Right renal cortex interstitium (tissue), 3 donors: ENCODE results near the gene COTL1. TPM values are rescaled to one million over a fixed set of nuclear protein-coding genes. Genes with fewer than 3 reads are reported as not detected.

Experiments
- DNase-seq, 3 donors: peaks; one replicate each; pipeline ENCODE4 v3.0.0-alpha.2; 2013; ENCODE audit warnings: low read depth in 3 of 3, low spot score in 2 of 3
- polyA plus RNA-seq, 3 donors: library from polyadenylated mRNA; unstranded; fragments of 120-200 nt; gene quantifications; one replicate each; pipeline ENCODE4 v1.2.1, GENCODE V29; 2013; ENCODE audit not compliant: insufficient read length in 3 of 3

COTL1 gene
- polyA plus RNA-seq, 3 donors = 122 to 147 (median 137) TPM

DNA sequence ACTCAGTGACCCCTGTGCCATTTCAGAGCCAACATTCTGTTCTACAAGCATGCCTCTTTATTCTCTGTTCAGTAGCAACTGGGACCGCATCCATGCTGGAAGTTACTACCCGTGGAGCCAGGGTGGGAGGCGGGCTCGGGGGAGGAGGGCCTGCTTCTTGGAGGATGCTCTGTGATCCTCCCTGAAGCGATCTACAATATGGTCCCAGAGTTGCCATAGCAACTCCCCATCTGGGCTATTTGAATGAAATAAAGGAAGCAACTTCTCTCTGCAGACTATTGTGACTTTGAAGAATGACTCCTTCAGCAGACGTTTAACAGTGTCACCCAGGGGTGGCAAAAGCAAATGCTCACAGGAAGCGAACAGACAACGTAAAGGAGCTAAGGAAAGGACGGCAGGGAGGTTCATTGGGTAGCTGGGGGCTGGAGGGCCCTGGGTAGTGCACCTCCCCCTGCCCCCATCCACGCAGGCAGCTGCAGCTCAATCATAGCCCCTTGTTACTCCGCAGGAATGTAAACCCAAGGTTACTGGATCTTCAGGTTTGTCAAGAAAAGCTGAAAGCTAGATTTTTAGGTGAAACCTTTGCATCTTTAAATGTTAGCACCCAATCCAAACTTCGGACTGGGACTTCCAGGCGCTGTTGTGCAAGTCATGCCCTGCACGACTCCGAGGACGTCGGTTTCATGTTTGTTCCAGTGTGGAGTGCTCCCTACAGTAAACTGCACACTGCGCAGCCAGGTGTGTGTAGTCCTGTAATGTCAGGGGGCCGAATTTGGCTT is 62.3 kb downstream of the COTL1 start:
- no peak for DNase-seq

DNA sequence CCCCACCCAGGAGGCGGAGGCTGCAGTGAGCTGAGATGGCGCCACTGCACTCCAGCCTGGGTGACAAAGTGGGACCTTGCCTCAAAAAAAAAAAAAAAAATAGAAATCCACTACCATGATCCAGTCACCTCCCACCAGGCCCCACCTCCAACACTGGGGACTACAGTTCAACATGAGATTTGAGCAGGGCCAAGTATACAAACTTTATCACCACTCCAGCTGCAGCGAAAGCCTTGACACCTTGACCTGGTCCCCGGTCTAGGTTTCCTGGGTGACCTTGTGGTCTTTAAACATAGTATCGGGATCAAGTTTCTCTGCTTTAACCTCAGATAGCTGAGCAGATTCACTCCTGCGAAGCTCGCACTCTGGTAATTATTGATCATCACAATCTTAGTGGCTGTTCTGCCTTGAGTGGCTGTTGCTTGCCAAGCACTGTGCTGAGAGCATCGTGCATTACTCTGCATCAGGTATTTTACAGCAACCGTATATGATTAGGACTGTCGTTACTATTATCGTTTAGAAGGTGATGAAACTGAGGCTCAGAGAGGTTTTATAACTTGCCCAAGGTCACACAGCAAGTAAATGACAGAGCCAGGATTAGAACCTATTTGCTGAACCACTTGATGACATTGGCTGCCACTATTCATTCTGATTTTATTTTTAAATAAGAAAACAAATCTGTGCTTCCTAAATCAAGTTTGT is 63.1 kb downstream of the COTL1 start:
- DNase-seq = no peak

DNA sequence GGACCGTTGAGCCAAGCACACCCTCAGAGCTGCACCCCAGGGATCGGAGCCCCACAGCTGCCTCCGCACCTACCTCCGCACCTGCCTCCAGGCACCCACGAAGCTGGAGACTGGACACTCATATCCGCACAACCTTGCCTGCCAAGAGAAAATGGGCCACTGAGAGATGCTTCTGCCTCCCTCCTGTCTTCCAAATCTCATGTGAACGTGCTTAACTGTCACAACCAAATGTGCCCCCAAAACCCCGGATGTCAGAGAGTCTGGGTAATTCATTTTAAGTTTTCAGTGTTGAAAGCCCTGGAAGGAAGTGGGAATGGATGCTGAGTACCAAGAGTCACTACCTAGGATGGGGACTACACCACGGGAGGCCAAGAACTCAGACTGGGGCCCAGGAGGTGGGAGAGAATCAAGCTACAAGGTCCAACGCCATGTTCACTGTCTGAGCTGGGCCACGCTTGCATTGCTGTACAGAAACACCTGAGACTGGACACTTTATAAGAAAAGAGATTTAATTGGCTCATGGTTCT is 63.9 kb downstream of the COTL1 start:
- no peak for DNase-seq

DNA sequence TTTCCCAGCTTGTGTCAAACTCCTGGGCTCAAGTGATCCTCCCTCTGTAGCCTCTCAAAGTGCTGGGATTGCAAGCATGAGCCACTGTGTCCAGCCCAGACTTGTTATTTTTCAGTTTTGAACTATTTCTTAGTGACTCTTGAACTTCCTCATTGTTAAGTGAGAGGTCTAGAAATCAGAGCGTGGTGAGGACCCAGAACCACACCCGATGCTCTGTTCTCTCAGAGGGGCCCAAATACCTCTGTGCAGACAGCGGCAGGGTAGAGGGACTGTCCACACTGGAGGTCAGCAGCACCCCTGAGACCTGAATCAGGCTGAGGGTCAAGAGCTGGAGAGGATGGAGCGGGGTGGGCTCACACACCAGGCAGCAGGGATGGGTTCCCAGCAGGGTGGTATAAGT is 65.7 kb downstream of the COTL1 start:
- no peak for DNase-seq

DNA sequence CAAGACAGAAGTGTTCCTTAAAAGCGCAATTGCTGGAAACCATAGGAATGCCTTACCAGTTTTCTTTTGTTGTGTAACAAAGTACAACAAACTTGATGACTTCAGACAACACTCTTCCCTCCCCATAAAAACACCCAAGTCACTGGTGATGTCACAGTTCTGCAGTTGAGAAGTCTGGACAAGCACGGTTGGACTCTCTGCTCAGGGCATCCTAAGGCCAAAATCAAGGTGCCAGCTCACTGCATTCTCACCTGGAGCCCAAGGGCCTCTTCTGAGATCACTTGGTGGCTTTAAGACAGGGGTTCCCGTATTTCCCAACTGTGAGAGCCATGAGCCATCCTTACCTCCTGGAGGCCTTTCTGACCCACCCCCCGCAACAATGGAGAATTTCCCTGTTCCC is 67.8 kb downstream of the COTL1 start:
- DNase-seq = no peak

DNA sequence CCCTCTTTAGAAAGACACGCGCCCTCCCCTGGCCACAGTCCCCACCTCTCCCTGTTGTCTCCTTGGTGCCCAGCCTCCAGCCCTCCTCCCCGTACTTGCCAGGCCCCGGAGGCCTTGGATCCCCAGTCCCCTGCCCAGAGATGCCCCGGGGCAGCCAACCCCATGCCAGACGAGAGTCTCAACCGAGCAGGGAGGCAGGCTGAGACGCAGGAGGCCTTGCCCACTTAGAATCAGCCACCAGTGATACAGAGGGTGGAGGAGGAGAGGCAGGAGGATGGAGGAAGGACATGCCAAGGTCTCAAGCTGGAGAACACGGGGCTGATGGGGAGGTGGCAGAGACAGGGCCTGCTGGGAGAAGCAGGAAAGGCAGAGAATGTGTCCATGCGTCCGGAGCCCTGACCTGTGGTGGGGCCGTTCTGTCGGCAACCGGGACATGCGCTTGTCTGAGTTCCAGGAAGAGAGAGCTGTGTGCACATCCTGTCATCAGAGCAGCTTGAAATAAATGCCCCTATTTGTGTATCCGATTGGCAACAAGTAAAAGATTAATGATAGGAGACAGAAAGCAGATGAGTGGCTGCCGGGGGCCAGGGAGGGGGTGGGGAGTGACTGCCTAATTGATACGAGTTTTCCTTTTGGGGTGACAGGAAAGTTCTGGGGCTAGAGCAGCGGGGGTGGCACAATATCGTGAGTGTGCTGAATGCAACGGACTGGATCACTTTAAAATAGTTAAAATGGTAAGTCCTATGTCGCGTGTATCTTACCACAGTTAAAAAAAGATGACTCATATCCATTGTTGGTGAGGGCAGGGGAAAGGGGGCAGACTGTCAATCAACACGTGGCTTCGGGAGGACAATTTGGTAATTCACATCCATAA is 68.7 kb downstream of the COTL1 start:
- DNase-seq = no peak

DNA sequence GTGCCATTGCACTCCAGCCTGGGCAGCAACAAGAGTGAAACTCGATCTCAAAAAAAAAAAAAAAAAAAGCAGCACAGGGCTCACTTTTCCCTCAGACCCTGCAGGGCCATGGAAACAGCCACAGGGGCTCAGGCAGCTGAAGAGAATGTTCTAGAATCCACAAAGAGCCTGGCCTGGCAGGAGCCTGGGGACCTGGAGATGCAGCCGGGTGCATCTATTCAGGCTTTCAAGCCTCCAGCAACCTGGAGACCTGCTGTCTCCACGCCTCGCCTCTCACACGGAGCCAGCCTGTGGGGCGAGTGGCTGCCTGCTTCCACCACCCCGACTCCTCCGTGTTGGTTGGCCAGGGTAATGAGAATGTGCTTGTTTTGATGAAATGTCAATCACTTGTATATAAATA is 69.4 kb downstream of the COTL1 start:
- no peak for DNase-seq

DNA sequence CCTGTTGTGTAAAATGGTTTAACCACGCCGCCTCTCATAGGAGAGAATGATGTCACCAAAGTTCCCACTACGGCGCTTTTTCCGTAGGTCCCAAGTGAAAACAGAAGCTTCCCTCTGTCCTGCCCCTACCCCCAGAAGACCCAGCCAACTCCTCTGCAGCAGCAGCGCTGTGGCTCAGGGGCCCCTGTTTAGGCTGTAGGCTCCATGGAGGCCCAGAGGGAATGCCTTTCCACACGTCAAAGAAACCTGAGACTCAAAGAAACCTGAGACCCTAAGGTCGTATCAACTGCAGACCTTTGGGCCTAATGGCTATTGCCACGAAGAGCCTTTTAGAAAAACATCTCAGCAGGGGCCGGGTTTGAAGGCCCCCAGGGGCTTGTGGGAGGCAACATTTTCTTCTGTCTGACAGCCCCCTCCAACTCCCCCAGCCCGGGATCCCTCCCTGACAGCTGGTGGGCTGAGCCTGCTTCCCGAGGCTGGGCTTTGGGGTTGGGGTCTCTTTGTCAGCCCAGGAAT is 70.3 kb downstream of the COTL1 start:
- DNase-seq = no peak

DNA sequence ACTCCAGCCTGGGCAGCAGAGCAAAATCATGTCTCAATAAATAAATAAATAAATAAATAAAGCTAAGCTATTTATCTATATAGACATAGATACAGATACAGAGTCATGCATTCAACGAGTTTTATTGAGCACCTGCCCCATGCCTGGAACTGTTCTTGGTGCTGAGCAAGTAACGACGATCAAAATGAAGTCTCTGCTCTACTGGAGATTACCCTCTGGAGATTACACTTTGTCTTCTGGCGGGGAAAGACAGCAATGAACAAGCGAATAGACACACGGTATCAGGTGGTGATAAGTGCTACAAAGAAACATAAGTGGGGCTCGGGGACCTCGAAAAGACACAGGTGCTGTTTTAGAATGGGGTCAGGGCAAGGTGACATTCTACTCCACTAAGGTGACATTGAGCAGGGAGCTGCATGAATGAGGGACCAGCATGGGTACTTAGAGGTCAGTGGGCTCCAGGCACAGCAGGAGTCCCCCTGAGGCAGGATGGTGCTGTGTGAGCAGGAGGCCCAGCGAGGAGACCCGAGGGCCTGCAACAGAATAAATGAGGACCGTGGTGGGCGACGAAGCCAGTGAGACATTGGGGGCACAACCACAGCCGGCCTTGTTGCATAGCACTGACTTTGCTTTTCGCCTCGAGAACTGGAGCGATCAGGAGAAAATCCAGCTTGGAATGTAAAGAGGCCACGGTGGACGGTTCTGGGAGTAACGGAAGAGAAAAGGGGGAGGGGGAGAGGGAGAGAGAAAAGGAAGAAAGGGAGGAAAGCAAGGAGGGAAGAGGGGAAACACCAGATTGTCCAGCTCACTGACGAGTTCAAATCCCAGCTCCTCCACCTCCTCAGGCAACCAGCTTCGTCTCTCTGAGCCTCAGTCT is 71.0 kb downstream of the COTL1 start:
- no peak for DNase-seq

DNA sequence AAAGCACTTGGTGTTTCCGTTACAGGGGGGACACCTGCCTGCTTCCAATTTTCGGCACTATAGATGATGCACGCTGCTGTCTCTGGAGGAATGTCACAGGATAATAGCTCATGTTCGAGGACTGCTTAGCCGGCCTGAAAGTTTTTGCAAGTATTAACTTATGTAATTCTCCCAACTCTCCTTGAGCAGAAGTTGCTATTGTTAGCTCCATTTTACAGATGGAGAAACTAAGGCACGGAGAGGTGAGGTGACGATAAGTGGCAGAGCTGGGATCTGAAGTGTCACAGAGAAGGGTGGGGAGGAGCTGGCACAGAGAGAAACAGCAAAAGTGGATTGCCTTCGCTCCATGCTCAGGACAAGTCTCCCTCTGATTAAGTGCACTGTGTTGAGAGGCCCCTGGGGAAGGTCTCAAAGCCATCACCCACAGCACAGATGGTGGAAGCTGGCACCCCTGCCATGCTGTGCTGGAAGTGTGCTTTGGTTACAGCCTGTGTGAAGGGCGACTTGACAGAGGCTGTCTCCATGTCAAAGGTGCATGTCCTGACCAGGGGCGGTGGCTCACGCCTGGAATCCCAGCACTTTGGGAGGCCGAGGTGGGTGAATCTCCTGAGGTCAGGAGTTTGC is 72.7 kb downstream of the COTL1 start:
- DNase-seq = no peak

DNA sequence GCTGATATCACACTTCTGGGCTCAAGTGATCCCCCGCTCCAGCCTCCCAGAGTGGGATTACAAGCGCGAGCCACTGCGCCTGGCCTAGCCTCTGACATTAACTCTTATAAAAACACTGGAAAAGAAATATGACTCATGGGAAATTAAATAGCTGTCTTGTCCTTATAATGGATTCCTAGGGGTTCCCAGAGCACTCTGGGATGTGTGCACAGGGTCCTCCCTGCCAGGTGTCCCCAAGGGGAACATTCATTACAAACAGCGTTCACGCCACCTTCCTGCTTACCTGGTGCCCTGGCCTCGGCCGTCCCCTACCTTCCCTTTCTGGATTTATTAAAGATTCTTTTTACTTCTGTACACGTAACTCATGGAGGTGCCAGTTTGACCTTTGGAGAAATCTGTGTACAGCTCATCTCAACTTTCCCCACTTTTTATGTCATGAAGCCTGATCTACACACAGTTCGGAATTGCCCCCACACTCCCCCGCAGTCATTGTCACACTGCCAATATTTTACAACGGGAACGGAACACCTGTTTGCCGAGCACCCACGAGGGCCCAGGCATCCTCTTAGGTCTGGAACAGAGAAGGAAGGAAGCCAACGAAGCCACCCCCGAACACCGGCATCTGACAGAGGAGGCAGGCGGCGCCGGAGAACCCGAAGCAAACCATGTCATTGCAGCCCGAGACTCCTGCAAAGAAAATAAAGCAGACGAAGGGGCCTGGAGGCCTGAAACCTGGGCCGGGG is 73.7 kb downstream of the COTL1 start:
- no peak for DNase-seq

DNA sequence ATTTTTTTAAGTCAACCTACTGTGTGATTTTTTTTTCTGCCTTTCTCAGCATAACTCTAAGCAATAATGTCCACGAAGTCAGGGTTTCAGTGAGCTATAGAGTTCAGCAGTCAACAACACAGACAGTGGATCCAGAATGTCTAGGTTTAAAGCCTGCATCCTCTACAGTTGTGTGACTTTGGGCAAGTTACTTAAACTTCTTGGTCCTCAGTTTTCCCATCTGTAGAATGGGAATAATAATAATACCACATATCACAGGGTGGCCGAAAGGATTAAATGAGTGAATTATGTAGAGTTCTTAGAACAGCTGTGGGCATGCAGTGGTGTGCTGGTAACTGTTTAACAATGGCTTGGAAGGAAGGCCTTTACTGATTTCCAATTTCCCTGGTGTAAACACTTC is 74.6 kb downstream of the COTL1 start:
- DNase-seq = no peak

DNA sequence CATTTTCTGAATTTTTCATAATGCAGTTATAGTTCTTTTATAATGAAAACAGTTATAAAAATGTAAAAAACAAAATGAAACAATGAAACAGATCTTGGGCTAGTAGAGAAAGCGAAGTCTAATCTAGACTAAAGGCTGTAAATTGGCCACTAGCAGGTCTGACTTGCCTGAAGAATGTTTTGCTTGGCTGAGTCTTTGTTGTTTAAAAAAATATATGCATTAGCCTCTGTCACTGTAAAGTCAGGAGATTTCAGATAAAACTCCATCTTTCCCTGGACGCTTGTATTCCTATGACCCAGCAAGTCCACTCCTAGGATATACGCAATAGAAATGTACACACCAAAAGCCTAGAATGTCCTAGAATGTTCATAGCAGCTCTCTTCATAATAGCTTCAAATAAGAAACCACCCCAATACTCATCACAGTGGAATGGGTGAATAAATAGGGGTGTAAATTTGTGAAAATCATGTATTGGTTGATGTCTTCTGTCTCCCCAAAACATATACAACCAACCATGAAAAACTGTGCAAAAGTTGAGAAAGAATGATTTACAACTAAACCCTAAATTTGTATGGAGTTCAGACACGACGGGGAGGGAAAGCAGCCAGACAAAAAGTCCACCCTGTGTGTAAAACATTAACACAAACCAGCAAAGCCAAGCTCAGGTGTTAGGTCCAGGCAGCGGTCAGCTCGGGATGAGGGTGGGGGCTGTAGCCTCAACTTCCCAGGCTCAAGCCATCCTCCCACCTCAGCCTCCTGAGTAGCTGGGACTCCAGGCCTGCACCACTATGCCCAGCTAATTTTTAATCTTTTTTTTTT is 75.7 kb downstream of the COTL1 start:
- no peak for DNase-seq

DNA sequence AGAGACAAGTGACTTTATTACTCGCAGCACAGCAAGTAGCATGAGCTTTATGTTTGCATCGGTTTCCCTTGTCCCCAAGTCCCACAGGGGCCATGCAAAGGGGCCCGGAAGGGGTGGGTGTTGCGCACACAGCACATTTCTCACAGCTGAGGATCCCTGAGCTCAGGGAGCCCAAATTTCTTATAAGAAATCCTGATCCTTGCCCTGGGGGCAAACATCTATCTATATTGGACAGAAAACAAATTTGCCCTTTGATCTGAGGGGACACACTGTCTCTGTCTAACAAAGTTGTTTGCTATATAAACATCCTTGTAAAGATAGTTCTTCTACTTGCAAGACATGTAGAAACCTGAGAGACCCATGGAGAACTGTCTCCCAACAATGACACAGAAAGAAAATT is 77.7 kb downstream of the COTL1 start:
- DNase-seq = no peak

DNA sequence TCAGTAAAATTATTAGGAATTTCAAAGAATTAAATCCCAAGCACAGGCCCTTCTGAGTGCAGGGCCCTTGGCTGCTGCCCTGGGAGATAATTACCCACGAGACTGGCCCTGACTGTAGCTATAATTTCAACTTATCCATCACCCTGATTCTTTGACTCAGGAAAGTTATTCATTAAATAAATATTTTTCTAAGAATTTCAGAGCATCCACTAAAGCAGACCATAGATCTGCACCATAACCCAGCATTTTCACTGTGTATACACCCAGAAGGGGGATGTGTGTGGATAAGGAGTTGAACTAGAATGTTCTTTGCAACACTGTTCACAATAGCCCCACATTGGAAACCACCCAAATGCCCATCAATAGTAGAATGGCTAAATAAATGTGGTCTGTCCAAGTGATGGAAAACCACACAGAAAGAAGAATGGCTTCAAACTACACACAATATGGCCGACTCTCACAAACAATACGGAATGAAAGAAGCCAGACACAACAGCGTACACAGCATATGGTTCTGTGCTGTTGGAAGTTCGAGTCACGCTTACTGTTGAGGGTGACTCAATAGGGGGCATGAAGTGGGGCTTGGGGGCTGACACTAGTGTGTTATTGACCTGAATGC is 79.5 kb downstream of the COTL1 start:
- DNase-seq = no peak

DNA sequence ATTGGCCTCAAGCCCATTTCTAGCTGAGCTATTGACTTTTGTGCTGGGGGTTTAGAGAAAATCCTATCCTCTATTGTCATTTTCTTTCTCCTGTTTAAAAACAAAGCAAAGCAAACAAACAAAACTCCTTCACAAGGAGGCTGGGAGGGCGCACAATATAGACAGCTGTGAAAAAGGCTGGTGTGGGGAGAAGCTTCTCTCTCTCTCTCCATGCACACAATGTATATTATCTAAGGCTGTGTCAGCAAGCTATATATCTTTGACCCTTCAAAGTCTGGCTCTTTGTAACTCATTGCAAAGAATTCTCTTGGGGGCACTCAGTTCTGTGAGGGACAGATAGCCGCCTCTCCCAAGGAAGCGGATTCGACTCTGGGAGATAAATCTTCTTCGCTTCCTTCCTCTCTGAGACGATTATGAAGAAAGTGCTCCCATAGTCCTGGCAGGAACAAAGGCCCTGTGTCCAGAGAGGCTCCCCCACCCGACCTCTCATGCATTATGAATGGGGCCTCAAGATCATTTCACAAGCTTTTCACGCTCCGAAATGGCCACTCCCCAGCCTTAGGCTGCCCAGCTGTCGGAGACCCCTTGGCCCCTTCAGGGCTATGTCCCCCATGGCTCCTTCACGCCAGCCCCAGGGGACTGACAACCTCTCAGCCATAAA is 80.3 kb downstream of the COTL1 start:
- DNase-seq = no peak

DNA sequence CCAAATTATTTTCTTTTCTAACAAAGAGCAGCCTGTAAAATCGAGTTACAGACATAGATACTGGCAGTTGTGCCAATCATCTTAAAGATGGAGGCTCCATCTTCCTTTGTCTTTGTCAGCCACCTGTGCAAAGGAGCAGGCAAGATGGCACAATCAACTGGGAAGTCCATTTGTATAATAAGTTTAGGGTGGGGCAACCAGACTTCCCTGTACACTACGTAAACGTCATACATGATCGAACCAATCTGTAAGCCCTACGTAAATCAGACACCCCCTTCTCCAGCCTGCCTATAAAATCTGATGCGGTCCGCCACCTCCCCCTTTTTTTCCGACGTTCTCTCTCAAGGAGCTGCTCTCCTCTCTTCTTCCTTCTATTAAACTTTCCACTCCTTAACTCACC is 82.0 kb downstream of the COTL1 start:
- DNase-seq = no peak
